ENCODE results near the gene SEMA3B.
"Not testable (repeated sequence)": the region's sequence is repeated elsewhere in the genome, so short reads cannot be mapped to it uniquely, and the experiment has no call there.

The SEMA3B gene

GRCh38 chr3:50226888-50227389 is 42.0 kb upstream of the SEMA3B start:
- FAIRE-seq (no peak), DNase-seq (ENCODE audit: insufficient read length, low spot score) (no peak)
- TF ChIP-seq CTCF (IDR thresholded peaks at IDR 0.05; ENCODE audit: insufficient read depth, missing control alignments) = no peak

- peak; percentile 61 for TF ChIP-seq CTCF (IDR thresholded peaks at IDR 0.05; ENCODE audit: insufficient read depth, missing control alignments)
- FAIRE-seq = no peak
- peak; percentile 89 for DNase-seq (ENCODE audit: insufficient read length, low spot score)
These were observed 41.4 kb upstream of the SEMA3B start for GRCh38 chr3:50227390-50228183.

- FAIRE-seq; DNase-seq (ENCODE audit: insufficient read length, low spot score): not testable (repeated sequence)
These were observed 40.7 kb upstream of the SEMA3B start for GRCh38 chr3:50228184-50228763.

- TF ChIP-seq CTCF (IDR thresholded peaks at IDR 0.05; ENCODE audit: insufficient read depth, missing control alignments) = no peak
- FAIRE-seq = no peak
- no peak for DNase-seq (ENCODE audit: insufficient read length, low spot score)
These were observed 39.5 kb upstream of the SEMA3B start for GRCh38 chr3:50229490-50229889.

GRCh38 chr3:50230104-50230793 is 38.7 kb upstream of the SEMA3B start:
- no peak for FAIRE-seq
- DNase-seq (ENCODE audit: insufficient read length, low spot score) = no peak
- no peak for TF ChIP-seq CTCF (IDR thresholded peaks at IDR 0.05; ENCODE audit: insufficient read depth, missing control alignments)

- DNase-seq (ENCODE audit: insufficient read length, low spot score) (no peak), FAIRE-seq (no peak)
- no peak for TF ChIP-seq CTCF (IDR thresholded peaks at IDR 0.05; ENCODE audit: insufficient read depth, missing control alignments)
These were observed 38.2 kb upstream of the SEMA3B start for GRCh38 chr3:50230794-50231125.

DNA sequence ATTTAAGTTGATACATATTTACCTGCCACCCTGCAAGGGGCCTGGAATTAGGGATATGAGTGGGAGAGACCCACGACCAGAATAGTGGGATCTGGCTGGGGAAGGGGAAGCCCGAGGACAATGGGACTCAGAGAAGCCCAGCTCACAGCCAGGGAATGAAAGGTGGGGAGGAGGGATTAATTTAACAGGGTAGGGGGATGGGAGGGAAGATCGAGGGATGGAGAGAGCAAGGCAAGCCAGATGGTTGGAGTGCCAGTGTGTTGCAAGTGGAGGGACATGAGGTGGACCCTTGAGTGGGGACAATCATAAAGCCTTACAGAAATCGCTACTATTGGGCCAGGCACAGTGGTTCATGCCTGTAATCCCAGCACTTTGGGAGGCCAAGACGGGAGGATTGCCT is 37.4 kb upstream of the SEMA3B start:
- DNase-seq (ENCODE audit: insufficient read length, low spot score) (no peak), FAIRE-seq (no peak)
- TF ChIP-seq CTCF (IDR thresholded peaks at IDR 0.05; ENCODE audit: insufficient read depth, missing control alignments) = no peak

Data from D721Med (cell line).